Calu3 (cell line): ENCODE measurements around the gene DESI2. TPM values are rescaled to one million over a fixed set of nuclear protein-coding genes. Genes with fewer than 3 reads are reported as not detected.
"Not testable (repeated sequence)": the region's sequence is repeated elsewhere in the genome, so short reads cannot be mapped to it uniquely, and the experiment has no call there.

Experiments used
- BruUV-seq: library from RNA; stranded (reverse); fragments of 400-500 nt; replicated peaks from 2 replicates; lab custom pipeline; 2021; lab: Mats Ljungman, UMichigan
- CTCF ChIA-PET: fragments of 300-600 bp; sonication (Branson Sonifier 250); formaldehyde crosslinking; loops from one replicate; lab custom pipeline; 2022; ENCODE audit warnings: antibody characterized with exemption; lab: Charles Lee
- DNase-seq: peaks from one replicate; pipeline ENCODE4 v3.0.0; 2022
- H3K27ac Mint-ChIP-seq: one replicate; pipeline ENCODE4 v1.8.0; 2022; ENCODE audit warnings: mixed read lengths; ENCODE audit not compliant: unreplicated experiment
- H3K27me3 Mint-ChIP-seq: one replicate; pipeline ENCODE4 v1.8.0; 2022; ENCODE audit warnings: mixed read lengths; ENCODE audit not compliant: unreplicated experiment
- H3K36me3 Mint-ChIP-seq: one replicate; pipeline ENCODE4 v1.8.0; 2022; ENCODE audit warnings: mild to moderate bottlenecking, moderate library complexity, mixed read lengths; ENCODE audit not compliant: insufficient read depth, unreplicated experiment
- H3K4me1 Mint-ChIP-seq: one replicate; pipeline ENCODE4 v1.8.0; 2022; ENCODE audit warnings: mild to moderate bottlenecking, low read depth, mixed read lengths; ENCODE audit not compliant: unreplicated experiment
- H3K4me3 Mint-ChIP-seq: one replicate; pipeline ENCODE4 v1.8.0; 2022; ENCODE audit warnings: mild to moderate bottlenecking, low read depth, moderate library complexity, mixed read lengths; ENCODE audit not compliant: unreplicated experiment
- H3K9me3 Mint-ChIP-seq: one replicate; pipeline ENCODE4 v1.8.0; 2022; ENCODE audit warnings: low read depth, mixed read lengths; ENCODE audit not compliant: unreplicated experiment
- intact Hi-C: fragments of 100-400 bp; cut with micrococcal nuclease; formaldehyde crosslinking; loops from one replicate; pipeline ENCODE4 v1.10.0; 2022; ENCODE audit not compliant: unreplicated experiment
- total RNA-seq: library from RNA; stranded (reverse); gene quantifications from 2 replicates; pipeline ENCODE4 v1.2.3, GENCODE V29; 2022
- TF ChIP-seq, protein P1 (sequence below): fragments of 200-600 bp; IDR thresholded peaks from one replicate; pipeline ENCODE4 v1.8.0; 2022; ENCODE audit warnings: antibody characterized with exemption; ENCODE audit not compliant: unreplicated experiment

DESI2 gene
- total RNA-seq, 1 experiment from 2014 or later = 39.1 TPM

DNA sequence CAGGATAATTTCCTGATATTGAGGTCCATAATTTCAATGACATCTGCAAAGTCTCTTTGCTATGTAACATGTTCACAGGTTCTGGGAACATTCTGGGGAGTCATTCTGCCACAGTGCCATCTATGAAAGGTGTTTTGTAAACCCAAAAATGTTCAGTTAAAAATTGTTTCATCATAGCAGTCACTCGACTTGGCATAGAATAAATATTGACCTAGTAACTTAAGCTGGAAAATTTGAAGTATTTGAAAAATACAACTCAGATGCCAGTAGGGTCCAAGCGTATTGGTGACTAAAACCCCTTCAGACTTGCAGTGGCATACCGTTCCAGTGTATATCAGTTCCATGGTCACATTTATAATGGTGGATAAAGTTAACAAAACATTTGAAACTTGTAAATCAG is 6.8 kb downstream of the DESI2 start:
- TF ChIP-seq, protein P1, sequence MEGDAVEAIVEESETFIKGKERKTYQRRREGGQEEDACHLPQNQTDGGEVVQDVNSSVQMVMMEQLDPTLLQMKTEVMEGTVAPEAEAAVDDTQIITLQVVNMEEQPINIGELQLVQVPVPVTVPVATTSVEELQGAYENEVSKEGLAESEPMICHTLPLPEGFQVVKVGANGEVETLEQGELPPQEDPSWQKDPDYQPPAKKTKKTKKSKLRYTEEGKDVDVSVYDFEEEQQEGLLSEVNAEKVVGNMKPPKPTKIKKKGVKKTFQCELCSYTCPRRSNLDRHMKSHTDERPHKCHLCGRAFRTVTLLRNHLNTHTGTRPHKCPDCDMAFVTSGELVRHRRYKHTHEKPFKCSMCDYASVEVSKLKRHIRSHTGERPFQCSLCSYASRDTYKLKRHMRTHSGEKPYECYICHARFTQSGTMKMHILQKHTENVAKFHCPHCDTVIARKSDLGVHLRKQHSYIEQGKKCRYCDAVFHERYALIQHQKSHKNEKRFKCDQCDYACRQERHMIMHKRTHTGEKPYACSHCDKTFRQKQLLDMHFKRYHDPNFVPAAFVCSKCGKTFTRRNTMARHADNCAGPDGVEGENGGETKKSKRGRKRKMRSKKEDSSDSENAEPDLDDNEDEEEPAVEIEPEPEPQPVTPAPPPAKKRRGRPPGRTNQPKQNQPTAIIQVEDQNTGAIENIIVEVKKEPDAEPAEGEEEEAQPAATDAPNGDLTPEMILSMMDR = no peak
- CTCF ChIA-PET = no interaction called here
- Mint-ChIP-seq H3K36me3 (no peaks in the 10 kb centered on the region), H3K27ac (no peak overlapping the region), H3K4me1 (no peaks in the 10 kb centered on the region), H3K27me3 (no peaks in the 10 kb centered on the region), H3K4me3 (no peak overlapping the region), H3K9me3 (no peaks in the 10 kb centered on the region)
- intact Hi-C loops = loop anchor here (10.0 kb wide), 1 partner anchor 205 kb away; the partner anchor contains the start of gene ADSS2
- BruUV-seq = no TSS peak
- DNase-seq = no peak

DNA sequence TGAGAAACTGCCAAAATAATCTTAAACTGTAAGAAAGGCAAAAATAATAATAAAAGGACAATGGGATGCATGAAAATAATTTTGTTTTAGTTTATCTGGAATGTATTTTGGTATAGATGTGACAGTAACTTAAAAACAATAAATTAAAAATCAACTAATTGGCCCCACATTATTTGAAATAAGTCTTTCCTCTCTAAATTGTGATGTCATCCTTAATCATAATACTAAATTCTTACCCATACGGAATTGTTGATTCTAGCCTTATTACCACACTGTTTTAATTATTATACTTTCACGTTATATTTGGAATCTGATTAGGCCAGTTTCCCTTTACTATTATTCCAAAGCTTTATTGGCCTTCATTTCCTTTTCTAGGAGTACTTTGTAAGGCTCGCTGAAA is 7.7 kb downstream of the DESI2 start:
- TF ChIP-seq, protein P1 = no peak
- BruUV-seq = no TSS peak
- H3K27ac Mint-ChIP-seq = no peak overlapping the region
- no peak for DNase-seq
- intact Hi-C loops = no loop called here
- H3K4me3 Mint-ChIP-seq = no peak overlapping the region
- CTCF ChIA-PET = no interaction called here
- no peaks in the 10 kb centered on the region for H3K27me3 Mint-ChIP-seq
- H3K9me3 Mint-ChIP-seq = no peaks in the 10 kb centered on the region
- H3K4me1 Mint-ChIP-seq = no peaks in the 10 kb centered on the region
- no peaks in the 10 kb centered on the region for H3K36me3 Mint-ChIP-seq

DNA sequence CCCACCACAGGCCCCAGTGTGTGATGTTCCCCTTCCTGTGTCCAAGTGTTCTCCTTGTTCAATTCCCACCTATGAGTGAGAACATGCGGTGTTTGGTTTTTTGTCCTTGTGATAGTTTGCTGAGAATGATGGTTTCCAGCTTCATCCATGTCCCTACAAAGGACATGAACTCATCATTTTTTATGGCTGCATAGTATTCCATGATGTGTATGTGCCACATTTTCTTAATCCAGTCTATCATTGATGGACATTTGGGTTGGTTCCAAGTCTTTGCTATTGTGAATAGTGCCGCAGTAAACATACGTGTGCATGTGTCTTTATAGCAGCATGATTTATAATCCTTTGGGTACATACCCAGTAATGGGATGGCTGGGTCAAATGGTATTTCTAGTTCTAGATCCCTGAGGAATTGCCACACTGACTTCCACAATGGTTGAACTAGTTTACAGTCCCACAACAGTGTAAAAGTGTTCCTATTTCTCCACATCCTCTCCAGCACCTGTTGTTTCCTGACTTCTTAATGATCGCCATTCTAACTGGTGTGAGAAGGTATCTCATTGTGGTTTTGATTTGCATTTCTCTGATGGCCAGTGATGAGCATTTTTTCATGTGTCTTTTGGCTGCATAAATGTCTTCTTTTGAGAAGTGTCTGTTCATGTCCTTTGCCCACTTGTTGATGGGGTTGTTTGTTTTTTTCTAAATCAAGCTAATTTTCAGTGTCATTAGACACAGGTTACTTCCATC is 8.8 kb downstream of the DESI2 start:
- BruUV-seq, H3K9me3 Mint-ChIP-seq, DNase-seq, H3K4me3 Mint-ChIP-seq, intact Hi-C loops, H3K4me1 Mint-ChIP-seq, H3K36me3 Mint-ChIP-seq, CTCF ChIA-PET, H3K27ac Mint-ChIP-seq, H3K27me3 Mint-ChIP-seq: not testable (repeated sequence)

DNA sequence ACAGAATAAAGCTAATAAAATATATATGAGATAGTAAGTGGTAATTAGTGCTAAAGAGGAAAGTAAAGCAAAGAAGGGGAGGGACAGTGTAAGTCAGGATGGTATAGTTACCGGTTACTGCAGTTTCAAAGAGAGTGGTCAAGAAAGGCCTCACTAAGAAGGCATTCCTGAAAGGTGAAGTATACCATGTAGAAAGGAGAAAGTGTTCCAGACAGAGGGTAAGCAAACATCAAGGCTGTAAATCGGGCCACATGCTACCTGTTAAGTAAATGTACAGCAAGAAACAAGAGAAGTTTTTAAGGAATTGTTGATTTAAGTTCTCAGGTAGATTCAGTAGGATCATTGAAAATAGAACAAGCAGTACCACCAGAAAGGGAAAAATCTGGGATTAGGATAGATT is 9.7 kb downstream of the DESI2 start:
- no peak overlapping the region for H3K4me3 Mint-ChIP-seq
- no peaks in the 10 kb centered on the region for H3K4me1 Mint-ChIP-seq
- no peak overlapping the region for H3K27ac Mint-ChIP-seq
- TF ChIP-seq, protein P1 = no peak
- DNase-seq = no peak
- intact Hi-C loops = no loop called here
- CTCF ChIA-PET = no interaction called here
- H3K9me3 Mint-ChIP-seq = no peaks in the 10 kb centered on the region
- no peaks in the 10 kb centered on the region for H3K36me3 Mint-ChIP-seq
- H3K27me3 Mint-ChIP-seq = no peaks in the 10 kb centered on the region
- no TSS peak for BruUV-seq

DNA sequence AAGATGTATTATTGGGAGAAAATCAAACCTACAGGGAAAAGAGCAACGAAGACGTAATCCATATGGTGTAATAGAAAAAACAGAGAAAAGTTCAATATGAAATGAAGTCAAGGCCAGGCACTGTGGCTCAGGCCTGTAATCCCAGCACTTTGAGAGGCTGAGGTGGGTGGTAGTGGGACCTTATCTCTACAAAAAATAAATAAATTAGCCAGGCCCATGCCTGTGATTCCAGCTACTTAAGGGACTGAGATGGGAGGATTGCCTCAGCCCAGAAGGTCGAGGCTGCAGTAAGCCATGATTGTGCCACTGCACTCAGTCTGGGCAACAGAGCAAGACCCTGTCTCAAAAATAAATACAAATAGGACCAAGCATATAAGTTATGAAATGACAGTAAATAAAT is 11.4 kb downstream of the DESI2 start:
- BruUV-seq = no TSS peak
- intact Hi-C loops = no loop called here
- Mint-ChIP-seq H3K27me3 (no peaks in the 10 kb centered on the region), H3K27ac (no peak overlapping the region), H3K9me3 (no peaks in the 10 kb centered on the region), H3K4me1 (no peaks in the 10 kb centered on the region), H3K36me3 (no peaks in the 10 kb centered on the region), H3K4me3 (no peak overlapping the region)
- DNase-seq = no peak
- TF ChIP-seq, protein P1 = no peak
- CTCF ChIA-PET = no interaction called here
